ENCODE data around the gene ARSB.

GRCh38 chr5:78730300-78731094, 254.6 kb downstream of the ARSB start:
- no peak for TF ChIP-seq CTCF (IDR thresholded peaks at IDR 0.05; ENCODE audit: low read depth, low read length)
- TF ChIP-seq EZH2phosphoT487 (IDR thresholded peaks at IDR 0.05; ENCODE audit: low read depth) = no peak
